CD4-positive, alpha-beta T cell treated with Interleukin-12 subunit alpha and Interleukin-12 subunit beta, for 1 hour (primary cell): ENCODE results near the gene ALDH1A3.

ENCODE experiments used
- DNase-seq: peaks from one replicate; pipeline ENCODE4 v3.0.0-alpha.2; 2020

The ALDH1A3 gene

DNA sequence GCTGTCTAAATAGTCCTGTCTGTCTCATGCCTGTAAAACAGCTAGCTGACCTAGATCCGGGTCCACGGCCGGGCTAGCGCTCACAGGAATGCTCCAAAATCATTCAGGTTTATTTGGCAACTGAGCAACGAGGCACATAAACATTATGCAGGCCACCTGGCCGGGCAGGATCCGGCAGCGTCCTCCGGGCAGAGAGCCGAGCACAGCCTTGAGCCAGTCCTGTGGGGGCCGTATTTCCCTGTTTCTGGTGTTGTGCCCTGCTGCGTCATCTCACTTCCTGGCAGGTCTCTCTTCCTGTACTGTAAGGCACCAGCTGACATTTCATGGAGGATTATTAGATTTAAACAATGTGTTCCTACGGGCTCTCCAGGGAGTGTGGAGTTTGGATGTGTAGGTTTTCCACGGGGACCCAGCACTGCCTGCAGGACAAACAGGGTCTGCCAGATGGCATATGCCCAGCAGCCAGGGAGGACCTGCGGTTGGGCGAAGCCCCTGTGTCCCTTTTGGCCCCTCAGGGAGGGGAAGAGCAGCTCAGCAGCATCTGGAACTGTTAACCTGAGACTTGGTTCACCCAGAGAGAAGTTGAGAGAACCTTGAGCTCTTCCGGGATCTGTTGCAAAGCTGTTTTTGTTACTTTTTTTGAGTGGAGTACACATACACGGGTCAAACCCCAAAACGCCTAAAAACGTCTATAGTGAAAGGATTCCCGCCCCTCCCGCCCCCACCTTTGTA, 23.0 kb downstream of the ALDH1A3 start:
- no peak for DNase-seq

DNA sequence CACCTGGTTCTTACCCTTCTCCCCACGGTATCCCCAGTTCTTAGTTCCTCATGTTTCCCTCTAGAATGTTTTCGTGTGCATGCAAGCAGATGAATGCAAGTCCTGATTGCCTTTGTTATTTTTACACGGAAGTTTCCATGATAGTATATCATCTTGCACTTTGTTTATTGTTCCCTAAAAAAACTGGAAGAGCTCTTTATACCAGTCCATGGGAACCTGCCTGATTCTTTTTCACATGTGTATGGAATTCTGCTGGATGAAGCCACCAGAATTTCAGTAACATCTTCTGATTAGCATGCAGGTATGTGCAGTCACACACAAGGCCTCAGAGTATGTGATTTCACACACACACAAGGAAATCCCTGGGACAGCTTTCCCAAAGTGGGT, 23.5 kb downstream of the ALDH1A3 start:
- no peak for DNase-seq

DNA sequence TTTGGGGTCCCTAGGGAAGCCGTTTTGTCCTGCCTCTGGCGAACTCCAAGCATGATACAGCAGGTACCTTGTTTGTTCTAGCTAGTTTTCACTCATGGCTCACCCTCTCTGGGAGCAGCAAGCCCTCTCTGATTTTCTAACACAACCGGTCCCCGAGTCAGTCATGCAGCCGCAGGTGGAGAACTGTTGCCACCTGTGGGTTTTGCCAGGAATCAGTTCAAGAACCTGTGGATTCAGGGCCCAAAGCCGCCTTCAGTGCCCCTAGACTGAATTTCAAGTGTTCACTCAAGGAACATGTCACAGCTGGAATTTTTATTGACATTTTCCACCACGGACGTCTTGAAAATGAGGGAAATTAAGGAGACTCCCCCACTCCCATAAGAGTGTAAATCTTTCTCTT, 26.2 kb downstream of the ALDH1A3 start:
- DNase-seq: no peak

DNA sequence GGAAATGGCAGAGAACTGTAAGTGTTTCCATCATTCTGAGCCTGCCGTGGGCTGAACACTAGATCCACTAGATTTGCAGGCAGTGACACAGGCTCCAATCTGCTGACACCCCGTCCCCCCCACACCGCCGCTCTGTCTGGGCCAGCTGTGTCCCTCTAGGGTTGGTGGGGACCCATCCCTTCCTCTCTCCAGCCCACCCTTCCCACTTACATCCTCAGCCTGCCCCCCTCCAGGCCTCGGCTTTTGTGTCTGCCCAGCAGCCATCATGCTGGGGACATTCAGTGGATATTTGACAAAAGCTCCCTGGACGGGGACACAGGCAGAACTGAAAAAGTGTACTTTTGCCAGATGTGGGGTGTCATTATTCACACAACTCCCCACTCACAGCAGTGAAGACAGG, 28.8 kb downstream of the ALDH1A3 start:
- no peak for DNase-seq

DNA sequence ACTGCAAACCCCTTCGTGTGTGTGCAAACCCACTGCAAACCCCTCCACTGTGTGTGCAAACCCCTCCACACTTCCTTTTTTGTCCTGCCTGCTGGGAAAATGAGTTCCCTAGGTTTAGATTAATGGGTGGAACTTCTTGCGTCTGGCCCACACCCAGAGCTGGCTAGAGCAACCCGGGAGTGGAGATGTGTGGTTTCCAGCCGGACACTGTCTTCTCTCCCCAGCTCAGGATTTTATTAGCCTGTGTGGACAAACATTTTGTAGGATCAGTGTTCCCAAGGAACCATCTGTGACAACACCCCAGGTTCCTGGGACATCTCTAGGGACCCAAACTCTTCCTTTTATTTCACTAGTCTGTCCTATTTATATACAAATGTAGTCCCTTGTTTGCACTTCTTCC, 29.9 kb downstream of the ALDH1A3 start:
- no peak for DNase-seq

DNA sequence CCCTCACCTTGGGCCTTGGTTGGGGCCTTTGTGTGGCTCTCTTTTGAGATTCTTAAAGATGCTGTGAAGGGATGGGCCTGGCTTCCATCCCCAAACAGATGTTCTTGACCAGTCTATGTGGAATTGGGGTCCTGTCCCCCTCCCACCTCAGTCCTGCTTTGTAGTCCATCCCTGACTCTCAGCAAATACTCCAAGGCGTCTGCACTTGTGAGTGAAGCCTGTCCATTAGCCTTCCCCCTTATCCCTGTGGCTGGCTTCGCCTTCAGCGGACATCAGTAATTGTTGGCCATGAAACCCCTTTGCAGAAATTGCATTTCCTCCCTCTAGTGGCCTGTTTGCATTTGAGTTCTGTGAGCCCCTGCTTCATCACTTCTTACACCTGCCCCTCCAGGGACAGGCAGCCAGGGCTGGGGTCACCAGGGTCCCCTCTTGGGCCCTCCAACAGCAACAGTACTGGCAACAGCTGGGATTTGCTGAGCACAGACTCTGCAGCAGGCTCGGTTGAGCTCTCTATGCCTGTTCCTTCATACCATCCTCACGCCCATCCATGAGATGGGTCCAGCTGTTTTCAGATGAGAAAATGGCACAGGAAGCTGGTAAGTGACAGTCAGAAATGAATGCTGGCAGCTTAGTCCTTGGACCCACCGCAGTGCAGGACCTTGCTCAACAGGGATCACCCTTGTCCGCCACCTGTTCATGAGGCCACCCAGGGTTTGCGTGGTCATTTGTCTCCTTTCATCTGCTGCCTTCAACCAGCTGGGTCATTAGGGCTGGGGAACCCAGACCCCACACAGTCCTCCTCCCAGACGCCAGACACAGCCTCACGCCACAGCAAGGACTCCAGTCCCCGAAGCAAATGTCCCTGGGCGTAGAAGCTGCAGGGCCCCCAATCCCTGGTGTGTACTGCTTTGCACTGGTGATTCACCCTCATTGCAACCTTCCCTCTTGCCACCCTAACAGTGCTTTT, 30.6 kb downstream of the ALDH1A3 start:
- DNase-seq: no peak

DNA sequence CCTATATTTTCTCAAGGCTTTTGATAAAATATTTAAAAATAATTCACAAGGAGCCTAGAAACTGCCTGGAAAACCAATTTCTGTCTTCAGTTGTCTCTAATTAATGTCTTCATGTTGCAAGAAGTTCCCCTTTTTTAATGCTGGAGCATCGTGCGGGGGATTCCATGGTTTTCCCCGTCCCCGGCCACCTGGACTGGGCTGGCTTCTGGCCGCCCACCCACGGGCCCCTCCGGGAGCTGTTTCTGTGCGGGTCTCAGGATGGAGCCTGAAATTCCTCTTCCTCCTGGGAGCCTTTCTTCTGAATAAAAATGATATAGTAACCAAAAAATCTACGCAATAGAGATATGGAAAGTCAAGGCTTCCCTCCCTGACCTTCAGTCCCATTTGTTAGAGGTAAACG, 31.5 kb downstream of the ALDH1A3 start:
- DNase-seq: no peak

DNA sequence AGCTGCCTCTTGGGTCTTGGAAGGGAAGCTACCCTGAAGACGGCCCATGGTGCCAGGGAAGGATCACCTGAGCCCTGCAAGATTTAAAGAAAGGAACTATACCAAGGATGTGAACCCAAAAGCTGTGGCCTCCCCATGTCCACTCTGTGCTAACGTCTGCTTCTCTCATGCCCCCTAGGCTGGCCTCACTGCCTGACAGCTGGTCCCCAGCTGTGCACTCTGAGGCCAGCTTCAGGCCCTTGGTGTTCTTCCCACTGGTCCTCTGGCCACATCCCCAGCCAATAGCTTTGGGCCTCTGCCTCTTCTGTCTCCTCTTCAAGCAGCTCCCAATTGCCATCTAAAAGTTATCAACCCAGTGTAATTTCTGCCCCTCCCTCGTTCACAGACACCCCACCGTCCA, 34.3 kb downstream of the ALDH1A3 start:
- no peak for DNase-seq

DNA sequence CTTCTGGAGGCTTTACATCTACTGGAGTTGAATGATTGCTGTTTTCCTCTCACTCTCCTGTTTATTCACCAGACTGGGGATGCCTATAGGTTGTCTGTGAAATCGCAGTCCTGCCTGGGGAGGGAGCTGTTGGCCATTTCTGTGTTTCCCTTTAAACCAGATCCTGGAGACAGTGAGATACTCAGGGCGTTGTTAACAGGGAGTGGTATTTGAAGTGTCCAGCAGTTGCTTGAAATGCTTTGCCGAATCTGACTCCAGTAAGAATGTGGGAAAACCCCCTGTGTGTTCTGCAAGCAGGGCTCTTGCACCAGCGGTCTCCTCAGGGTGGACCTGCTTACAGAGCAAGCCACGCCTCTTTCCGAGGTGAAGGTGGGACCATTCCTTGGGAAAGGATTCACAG, 35.2 kb downstream of the ALDH1A3 start:
- no peak for DNase-seq

DNA sequence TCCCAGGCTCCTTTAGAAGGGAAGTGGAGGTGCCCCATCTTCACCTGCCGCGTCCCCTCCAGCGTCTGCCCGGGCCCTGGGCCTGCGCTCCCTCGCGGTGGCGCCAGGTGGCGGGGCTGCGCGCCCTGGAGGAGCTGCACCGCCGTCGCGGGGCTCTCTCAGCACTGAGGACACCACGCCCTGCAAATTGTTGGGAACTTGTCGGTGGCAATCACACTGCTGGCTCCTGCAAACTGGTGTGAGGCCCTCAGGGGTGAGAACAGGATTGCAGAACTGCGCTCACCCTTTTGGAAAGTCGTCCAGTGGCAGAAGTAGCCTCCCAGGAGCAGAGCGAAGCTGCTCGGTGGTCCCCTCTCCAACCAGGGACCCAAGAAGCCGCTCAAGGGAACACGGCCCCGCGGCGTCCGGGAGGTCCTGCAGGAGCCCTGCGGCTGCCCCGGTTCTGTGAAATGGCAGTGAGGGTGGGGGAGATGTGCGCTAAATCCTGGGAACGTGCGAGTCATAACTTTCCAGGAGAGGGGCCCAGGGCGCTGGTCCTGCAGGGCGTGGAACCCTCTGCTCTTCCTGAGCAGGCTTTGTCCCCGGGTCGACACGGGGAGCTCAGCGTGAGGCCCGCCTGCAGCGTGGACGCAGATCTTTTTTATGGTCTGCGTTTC, 38.5 kb downstream of the ALDH1A3 start:
- peak; percentile 56 for DNase-seq

DNA sequence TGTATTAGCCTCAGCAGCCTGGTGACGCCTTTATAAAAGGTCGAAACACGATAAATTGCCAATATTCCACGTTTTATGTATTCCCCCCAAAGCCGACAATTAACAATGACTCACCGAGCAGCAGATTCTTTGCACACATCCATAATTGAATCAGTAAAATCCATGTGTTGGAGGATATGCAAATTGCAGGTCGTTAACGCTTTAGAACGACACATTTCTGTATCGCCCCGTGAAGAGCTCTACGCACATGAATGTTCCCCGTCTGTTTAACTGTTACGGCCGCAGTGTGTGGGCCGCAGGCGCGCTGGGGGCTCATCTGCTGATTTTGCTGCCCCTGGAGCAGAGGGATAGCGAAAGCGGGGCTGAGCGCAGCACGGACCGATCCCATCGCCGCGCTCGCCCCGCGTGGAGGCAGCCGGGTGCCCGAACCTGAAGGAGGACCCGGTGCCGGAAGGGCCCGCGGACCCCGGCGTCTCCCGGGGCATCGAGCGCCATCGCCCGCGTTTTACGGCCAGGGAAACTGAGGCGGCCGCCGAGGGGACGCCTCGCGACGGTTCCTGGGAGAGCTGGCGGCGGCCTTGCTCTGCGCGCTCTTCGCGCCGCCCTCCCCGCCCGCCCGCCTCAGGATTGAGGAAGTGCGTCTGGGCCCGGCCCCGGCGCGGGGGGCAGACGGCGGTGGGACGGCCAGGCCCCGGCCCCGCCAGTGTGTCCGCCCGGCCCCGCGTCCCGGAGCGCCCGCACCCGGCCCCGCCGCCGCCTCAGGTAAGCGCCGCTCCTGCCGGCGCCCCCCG, 39.3 kb downstream of the ALDH1A3 start, which contains the start of gene LRRK1:
TSS of gene LRRK1 (plus strand) at position 668 of the 791 bp plus-strand sequence. CDS start 5,276 bp downstream, outside the sequence.
- DNase-seq: no peak

DNA sequence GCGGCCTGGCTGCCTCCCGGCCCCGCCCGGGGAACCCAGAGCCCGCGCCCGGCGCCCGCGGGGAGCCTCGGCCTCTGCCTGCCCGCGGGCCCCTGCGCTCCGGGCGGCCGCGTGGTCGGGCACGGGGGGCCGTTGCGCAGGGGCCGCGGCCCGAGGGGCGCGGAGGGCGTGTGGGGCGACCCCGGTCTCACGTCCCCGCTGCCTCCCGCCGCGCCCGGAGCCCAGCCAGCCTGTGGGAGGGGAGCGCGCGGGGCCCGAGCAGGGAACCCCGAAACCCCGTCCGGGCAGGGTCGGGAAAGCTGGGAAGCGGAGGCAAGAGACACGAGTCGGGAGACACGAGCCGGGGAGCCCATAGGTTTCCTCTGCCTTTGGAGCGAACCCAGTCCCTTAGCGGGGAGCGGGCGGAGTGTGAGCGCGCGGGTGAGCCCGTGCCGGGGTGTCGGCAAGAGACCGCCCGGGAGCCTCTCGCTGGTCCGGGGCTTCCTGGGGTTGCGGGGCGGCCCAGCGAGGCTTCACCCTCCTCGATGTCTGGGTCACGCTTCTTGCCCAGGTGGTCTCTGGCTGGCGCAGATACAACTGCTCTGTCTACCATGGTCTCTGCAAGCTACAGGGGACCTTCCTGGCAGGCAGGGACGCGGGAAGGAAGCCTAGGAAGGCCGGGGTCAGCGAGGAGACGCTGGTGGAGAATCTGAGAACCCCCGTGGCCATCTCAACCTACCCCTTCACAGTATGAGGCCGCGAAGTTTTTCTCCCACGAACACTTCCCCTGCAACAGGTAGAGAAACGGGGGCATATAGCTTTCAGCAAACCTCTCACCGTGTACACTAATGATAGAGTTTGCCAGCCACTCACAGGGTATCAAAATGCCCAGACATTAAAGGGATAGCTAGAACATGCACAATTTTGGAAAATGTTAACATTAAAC, 40.1 kb downstream of the ALDH1A3 start:
- no peak for DNase-seq

DNA sequence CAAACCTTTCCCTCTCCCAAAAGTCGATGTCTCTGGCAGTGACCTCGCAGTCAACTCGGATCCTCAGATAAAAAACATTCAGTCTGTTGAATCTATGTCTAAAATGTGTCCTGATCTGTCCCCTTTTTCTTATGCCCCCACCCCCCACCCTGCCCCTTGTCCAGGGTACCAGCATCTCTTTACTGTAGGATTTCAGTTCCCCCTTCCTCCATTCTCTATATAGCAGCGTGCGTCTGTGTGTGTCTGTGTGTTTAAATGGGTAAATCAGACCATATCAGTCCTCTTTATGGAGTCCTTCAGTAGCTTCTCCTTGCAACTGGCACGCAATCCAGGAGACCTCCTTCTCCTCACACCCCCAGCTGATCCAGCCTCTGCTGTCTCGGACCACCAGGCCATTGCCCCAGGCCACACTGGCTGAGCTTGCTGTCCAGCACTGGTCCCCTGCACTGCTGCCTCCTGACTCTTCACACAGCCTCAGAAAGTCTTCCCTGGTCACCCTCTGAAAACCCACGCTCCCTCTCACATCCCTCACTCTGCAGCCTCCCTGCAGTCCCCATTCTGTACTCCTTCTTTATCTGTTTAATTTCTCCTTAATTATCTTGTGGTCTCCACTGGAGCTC, 41.0 kb downstream of the ALDH1A3 start:
- no peak for DNase-seq

DNA sequence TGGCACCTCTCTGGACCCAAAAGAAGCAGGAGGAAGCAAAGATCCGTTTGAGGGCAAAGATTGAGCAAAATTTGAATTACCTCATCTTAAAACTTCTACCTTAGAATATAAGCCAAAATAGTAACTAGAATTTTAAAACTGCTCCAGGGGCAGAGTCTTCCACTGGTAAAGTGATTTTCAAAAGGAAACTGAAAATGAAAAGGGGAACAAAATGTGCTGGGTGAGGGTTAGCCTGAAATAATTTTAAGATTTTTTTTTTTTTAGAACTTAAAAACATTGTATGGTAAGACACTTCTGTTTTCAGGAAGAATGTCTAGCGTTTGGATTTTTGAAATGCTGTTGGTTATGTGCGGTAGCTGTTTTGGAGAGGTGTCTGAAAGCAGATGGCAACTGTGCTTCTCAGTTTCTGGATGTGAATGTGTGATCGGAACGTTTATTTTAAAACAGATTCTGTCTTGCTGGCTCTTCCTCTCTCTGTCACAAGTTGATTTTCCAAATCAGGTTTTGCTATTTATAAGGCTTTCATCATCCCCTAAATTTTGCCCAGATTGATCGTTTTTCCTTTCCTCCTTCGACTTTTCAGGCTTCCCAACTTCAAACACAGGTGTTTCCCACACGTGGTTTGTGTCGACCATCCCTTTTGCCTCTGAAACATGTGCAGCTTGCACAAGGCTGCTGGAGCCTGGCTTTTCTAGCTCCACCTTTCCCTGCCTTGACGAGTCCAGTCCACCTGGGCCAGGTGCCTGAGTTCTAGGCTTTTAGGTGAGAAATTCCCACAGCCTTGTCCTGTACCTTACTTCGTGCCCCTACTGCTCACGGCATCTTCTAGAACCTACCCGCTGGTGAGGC, 42.8 kb downstream of the ALDH1A3 start:
- DNase-seq: no peak

DNA sequence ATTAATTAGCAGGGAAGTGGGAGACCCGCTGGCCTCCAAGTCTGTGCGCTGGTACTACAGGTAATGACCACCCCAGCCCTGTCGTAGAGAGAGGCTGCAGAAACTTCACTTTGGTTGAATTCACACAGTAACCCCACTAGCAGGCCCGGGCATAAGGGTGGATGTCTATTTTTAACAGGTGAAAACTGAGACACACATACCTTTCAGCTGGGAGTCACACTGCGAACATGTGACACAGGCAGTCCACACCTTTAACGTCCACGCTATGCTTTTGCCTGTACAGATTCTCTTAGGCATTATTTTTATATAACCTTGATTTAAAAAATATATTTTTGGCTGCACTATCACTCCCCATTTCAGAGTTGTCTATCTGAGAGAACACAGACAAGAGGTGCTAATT, 43.4 kb downstream of the ALDH1A3 start:
- DNase-seq: no peak

DNA sequence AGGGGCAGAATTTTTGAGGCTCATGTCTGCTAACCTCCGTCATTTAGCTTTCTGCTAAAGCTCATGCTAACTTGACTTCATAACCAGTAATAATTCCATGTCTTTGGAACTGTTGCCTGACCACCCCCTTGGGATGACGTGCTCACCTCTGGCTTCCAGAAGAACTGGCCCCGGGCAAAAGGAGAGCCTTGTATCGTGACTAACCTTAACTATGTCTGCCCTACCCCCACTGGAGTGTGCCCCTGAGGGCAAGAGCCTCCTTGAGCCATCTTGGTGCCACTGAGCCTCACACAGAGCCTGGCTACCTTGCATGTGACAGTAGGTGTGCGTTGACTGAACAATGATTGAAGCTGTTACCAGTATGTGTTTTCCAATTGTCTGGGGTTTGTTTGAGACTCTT, 44.3 kb downstream of the ALDH1A3 start:
- DNase-seq: no peak

DNA sequence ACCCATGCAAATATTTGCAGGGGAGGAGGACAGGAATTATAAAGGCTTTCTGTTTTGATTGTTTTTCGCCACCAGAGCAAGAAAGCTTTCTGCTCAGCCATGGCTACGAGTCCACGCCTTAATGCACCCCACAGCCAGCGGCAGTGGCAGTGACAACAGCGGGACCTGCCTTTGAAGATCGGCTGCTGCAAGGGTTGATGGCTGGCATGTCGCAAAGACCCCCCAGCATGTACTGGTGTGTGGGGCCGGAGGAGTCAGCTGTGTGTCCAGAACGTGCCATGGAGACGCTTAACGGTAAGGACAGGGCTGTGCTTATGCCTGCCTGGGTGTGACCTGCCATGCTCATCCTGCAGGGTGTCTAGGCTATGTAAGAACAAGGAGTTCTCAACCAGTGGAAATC, 44.8 kb downstream of the ALDH1A3 start:
- no peak for DNase-seq

DNA sequence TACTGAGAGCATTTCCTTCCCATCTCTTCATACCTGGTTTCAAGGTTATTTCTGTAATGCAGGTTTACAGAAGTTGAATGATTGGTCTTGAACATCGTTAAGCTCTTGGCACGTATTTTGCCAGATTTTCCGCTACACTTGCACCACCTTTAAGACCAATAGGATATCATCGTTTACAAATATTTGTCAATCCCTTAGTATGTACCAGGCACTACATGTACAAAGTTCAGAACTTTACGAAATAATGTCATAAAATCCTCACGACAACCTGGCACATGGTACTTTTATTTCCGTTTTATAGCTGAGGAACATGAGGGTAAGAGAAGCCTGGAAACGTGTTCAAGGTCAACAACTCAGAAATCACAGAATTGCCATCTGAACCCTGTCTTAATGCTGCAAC, 45.8 kb downstream of the ALDH1A3 start:
- DNase-seq: no peak

DNA sequence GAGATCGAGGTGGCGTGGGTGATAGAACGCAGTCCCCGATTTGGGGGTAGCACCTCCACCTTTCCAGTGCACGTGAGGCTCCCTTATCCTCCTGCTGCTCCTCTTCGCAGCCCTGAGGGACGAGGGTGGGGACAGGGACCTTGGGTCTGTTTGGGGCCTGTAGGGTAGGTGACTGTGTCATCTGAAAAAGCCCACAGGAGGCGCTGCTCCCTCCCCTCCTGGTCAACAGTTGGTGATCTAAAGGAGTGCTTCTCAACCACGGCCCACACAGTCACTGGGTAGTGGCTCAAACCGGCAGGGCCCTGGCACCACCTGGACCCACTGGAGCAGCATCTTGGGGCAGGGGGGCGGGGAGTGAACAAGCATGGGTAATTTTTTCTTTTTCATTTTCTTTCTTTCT, 46.6 kb downstream of the ALDH1A3 start:
- no peak for DNase-seq
